HG03095 (cell line): ENCODE data around the gene C16orf89.

ENCODE experiments used
- ATAC-seq: cut with Tn5 transposase; IDR thresholded peaks from one replicate; pipeline ENCODE4 v1.9.1; 2021; ENCODE audit warnings: moderate library complexity; ENCODE audit not compliant: unreplicated experiment

C16orf89 gene

DNA sequence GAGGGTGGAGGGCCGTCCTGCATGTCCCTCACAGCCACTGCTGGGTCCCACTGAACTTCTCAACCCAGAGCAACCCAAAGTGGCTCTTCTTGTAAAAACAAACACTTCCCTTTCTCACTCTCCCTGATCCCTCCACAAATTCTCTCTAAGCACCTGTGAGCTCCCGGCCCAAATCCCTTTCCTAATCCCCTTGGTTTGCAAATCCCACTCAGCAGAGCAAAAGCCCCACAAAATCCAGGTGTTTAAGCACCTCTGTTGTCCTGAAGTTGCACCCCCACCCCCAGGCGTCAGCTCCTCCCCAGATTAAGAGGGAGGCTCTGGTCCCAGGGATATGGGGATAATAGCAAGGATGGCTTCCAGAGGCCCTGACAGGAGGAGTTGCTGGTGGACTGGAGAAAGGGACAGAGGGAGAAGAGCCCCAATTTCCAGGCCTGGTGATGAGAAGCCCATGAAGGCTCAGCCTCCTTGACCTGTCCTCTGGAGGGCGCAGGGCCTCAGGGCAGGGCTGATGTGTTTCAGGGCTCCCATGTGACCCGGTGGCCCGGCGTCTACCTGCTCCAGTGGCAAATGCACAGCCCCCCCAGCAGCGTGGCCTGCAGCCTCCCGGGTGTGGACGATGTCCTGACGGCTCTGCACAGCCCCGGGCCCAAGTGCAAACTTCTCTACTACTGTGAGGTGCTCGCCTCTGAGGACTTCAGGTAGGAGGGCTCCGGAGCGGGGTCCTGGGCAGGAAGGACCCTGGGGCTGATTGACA is 55.0 kb downstream of the C16orf89 start:
- no peak for ATAC-seq

DNA sequence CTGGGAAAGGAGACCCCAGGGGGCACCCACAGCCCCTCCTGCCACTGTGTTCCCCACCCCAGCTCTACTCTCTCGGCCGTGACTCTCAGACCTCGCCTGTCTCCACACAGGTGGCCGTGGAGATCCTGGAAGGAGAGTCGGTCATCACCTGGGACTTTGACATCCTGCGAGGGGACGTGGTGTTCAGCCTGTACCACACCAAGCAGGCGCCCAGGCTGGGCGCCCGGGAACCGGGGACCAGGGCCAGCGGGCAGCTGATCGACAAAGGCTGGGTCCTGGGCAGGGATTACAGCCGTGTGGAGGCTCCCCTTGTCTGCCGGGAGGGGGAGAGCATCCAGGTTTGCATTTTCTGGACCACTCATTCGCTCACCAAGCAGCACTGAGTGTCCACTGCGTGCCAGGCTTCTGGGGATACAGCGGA is 57.4 kb downstream of the C16orf89 start:
- ATAC-seq: no peak

DNA sequence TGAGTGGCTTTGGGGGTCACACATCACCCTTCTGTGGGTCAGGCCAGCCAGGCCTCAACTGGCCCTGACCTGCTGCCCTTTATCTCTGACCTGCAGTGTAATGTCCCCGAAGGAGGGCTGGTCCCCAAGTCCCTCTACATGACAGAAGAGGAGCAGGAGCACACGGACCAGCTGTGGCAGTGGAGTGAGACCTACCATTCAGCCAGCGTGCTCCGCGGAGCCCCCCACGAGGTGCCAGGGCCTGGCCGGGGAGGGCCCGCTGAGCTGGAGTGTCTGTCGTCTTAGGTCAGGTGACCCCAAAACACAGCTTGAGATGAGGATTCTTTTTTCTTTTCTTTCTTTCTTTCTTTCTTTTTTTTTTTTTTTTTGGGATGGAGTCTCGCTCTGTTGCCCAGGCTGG is 58.5 kb downstream of the C16orf89 start:
- no peak for ATAC-seq

DNA sequence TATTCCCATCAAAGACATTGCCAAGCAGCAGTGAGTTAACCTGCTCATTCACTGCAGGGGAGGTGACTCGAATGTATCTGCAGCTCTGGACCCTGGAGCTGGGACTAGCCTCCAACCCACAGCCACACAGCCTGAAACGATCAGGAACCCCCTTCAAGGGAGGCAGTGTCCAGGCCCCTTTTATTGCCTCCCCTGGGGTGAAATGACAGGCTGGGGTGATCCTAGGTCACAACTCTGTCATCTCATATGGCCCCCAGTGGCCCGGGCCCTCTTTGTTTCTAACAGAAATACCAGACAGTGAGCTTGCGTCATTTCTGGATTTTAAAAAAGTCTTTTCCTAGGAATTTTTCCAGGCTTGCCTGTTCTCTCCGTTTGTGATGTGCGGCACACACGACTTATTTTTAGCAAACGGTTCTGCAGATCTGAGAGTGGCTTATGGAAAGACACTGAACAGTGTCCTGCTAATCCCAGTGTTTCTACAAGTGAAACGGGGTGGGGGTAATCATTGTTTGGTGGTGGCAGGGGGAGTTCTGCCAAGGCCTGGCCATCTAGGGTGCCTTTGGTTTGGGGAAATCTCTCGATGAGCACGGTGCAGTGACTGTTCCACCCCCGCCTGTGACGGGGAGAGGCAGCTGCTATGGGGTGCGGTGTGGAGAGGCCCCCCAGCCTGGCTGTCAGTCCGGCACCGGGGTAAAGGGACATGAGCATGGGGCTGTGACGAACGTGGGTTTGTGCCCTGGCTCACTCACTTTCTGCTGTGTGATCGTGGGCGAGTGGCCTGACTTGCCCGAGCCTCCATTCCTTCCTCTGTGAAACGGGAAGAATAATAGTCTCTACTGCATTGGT is 59.2 kb downstream of the C16orf89 start:
- no peak for ATAC-seq

DNA sequence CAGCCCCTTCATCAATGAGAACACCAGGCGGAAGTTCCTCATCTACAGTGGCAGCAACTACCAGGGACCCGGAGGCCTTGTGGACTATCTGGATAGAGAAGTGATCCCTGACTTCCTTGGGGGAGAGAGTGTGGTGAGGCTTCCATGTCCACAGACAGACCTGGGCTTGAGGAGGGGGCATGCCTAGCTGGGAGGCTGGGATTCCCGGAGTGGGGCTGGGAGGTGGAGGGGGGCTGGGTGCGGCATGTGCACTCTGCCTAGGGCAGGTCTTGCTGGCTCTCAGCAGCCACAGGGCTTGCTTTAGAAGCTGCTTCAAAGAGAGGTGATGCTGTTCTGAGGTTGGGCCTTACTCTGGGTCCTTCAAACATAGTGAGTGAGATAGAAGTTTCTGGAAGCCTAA is 59.8 kb downstream of the C16orf89 start:
- ATAC-seq: no peak

DNA sequence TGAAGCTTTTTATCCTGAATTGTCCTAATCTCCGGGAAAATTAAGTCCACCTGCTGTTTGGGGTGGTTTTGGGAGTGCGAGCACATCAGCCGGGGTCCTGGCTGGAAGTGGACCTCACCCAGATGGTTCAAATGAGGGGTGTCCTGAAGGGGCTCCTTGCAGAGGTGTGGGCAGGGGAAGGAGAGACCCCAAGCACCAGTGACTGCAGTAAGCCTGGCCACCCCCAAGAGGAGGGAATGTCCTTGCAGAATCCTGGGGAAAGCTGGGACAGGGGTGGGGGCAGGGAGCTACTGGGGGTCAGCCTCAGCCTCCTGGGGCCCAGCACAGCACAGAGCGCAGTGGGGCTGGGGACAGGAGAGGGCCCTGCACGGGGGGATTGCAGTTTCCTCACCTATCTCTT is 61.4 kb downstream of the C16orf89 start:
- ATAC-seq: no peak

DNA sequence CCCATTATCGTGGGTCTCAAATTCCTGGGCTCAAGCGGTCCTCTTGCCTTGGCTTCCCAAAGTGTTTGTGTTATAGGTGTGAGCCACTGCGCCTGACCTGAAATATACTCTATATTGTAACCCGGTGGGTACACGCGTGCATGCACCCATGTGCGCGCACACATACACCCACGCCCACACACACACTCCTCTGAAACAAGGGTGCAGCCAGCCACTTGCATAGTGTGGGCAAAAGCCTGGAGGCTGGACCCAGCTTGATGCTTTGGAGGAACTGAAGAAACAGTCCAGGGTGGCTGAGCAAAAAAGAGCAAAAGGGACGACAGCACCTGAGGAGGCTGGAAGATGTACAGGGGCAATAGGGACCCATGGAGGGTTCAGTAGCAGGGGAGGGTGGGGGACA is 61.9 kb downstream of the C16orf89 start:
- ATAC-seq: no peak

DNA sequence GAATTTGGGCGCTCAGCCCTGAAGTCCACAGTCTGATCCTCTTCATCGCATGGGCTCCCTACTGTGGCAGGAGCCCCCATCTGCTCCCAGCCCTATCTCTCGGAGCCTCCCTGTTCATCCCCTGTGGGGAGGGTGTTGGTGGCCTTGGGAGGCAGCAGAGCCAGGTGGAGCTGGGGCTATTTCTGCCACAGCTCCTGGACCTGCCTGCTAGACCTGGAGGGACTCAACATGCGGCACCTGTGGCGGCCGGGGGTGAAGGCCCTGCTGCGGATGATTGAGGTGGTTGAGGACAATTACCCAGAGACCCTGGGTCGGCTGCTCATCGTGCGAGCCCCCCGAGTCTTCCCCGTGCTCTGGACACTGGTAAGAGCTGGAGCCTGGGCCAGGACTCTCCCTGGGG is 62.5 kb downstream of the C16orf89 start:
- no peak for ATAC-seq

DNA sequence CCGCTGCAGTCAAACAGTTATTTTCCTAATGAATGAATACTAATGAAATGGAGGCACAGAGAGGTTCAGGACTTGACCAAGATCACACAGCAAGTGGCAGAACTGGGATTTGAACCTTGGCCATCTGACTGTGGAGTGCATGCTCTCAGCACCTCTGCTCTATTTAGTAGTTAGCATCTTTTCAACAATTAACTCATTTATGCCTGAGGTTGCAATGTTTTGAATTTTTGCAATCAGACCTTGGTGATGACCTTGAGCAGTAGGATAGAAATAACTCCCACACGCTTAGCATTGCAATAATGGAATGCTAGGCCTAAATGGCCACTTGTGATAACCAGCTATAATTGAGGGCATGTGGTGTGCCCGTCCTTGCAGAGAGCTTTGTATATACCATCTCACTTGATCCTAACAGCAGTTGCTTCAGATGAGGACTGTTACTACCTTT is 63.0 kb downstream of the C16orf89 start:
- ATAC-seq: no peak

DNA sequence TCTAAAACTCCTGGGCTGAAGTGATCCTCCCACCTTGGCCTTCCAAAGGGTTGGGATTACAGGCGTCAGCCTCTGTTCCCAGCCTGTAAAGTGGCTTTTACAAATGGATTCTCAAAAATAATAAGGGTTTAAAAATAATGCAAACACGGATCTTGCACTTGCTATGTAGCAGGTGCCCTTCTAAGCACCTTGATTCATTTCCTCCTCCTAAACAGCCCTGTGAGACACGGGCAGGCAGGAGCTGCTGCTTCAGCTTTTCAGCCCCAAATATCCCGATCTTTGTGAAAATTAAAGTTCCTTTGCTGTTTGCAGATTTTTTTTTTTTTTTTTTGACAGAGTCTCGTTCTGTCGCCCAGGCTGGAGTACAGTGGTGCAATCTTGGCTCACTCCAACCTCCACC is 63.8 kb downstream of the C16orf89 start:
- no peak for ATAC-seq

DNA sequence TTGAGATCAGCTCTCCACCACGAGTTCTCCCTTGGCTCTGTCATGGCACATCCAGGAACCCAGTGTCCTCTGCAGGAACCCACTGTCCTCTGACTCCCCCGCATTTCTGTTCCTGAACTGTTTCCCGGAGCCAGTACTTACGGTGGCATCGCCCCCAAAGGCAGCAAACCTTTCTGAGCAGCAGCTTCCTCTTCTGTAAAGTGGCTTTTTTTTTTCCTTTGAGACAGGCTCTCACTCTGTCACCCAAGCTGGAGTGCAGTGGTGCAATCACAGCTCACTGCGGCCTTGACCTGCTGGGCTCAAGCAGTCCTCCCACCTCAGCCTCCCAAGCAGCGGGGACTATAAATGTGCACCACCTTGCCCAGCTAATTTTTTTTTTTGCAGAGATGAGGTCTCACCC is 64.2 kb downstream of the C16orf89 start:
- no peak for ATAC-seq

DNA sequence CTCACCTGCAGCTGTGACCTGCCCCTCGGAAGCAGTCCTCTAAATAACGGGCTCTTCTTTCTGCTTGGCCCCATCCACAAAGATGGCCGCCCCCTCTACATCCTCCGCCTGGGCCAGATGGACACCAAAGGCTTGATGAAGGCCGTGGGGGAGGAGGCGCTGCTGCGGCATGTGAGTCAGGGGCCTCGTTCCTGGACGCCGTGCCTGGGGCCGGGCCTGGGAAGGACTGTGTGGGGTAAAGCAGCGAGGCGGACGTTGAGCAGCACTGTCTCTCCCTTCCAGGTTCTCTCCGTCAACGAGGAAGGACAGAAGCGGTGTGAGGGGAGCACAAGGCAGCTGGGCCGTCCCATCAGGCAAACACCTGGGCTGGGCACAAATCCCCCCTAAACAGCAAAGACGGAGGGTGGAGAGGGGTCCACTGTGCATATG is 65.2 kb downstream of the C16orf89 start:
- ATAC-seq: no peak

DNA sequence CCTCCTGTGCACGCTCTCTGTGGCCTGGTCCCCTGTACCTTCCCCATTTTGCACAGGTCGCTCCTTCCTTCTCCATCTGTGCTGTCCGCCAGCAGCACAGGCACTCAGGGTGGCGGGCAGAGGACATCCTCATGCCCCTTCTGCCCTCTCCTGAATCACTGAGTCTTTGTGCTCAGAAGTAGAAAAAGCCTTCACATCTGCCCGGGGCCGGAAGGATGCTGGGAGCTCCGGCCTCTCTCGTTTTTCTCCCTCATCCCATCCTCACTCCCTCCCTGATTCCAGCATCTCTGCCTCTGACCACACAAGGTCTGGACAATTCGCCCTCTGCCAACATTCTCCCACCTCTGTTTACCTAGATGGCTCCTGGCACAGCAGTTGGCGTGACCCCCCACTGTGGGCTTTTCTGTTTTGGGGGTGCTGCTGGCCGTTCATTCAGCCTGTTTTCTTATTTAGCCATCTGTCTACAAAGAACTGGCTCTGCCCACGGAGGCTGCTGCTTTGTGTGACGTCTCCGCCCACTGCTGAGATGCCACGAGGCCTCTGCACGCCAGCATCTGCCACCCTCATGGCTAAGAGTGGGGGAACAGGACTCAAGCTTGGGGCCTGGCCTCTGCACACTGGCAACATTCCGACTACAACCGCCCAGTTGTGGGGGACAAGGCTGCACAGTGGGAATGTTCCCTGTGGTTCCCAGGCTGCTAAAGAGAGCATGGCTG is 70.9 kb downstream of the C16orf89 start:
- no peak for ATAC-seq
